Measurements from ENCODE around the gene C19orf18. TPM values are rescaled to one million over a fixed set of nuclear protein-coding genes. Genes with fewer than 3 reads are reported as not detected.

Gene C19orf18
- total and polyA plus RNA-seq, 2 of the 4 experiments (the other 2 are of a cell fraction), result 0.15 TPM; not detected in 1

DNA sequence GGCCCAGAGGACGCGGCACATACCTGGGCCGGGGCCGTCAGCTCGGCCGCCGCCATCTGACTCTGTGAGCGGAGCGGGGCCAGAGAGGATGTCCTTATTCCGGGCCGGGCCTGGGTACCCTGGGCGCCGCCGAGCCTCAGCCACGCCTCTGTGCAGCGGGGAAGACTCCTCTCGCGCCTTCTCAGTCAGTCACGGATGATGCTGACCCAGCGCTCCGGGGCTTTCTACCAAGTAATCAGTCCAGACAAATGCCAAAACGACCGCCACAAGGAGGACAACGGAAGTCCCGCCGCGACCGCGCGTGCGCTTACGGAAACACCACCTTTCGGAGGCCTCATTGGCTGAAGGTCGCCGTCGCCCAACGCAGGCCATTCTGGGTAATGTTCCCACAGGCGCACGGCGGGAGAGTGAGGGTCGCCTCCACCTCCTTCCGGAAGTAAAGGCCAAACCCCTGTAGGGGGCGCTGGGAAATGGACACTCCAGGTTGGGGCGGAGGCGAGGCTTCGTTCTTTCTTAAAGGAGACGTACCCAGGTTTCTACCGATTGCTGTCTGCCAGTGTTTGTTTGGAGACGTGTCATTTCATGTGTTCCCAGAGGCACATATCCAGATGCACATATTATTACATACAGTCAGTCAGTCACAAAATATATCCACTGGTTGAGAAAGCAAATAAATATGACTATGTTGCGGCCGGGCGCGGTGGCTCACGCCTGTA, 26.8 kb downstream of the C19orf18 start, which contains the start of gene ZNF256 (continued):
- peak; percentile 37; the same call in 1 of the 2 replicates for TF ChIP-seq POLR2A (IDR thresholded peaks at IDR 0.05; ENCODE audit: low read depth, low read length)

DNA sequence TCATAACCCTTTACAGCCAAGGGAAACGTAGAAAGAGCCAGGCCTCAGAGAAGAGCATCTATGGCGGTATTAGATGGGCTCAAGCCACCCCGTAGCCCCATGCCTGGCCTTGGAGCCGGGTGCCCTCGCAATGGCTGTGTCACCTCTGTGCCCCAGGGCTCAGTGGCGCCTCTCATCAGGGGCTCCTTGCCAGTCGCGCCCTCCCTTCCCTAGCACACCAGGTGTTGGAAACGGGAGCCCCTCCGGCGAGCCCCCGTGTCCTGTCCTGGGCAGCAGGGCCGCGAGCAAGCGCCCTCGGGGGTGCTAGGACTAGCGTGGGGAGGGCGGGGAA, 27.3 kb downstream of the C19orf18 start:
- H4K91ac ChIP-seq (ENCODE audit: insufficient read depth, low read depth, low read length), result no peak overlapping the region
- peak overlapping the region; percentile 85 for H3K4me2 ChIP-seq (ENCODE audit: low read depth, low read length)
- H3K4me1 ChIP-seq (ENCODE audit: control insufficient read depth, insufficient read depth, low read length), result peaks cover 4% of the 10 kb centered on the region; the same call in 1 of the 2 replicates
- in situ Hi-C loops (cut with MboI; ENCODE audit: low sequenced_read_pairs) (no loop called here), dilution Hi-C loops (cut with HindIII; ENCODE audit: low sequenced_read_pairs, unreplicated experiment) (no loop called here), intact Hi-C loops (cut with micrococcal nuclease) (loop anchor here (2.0 kb wide), 1 partner anchor 208 kb away; no protein-coding TSS in a partner anchor)
- H4K20me1 ChIP-seq (ENCODE audit: insufficient read depth, low read length), result no peaks in the 10 kb centered on the region
- H2AK5ac ChIP-seq (ENCODE audit: low read depth, low read length), result no peak overlapping the region
- H2AFZ ChIP-seq (replicated peaks; ENCODE audit: low read length, poor library complexity), result peak overlapping the region; percentile 96
- no peak for ATAC-seq (ENCODE audit: low read depth)
- H2BK20ac ChIP-seq (ENCODE audit: low read depth, low read length), result no peak overlapping the region
- WGBS, 2 experiments (ENCODE audit: extremely low coverage in 2 of 2, insufficient read length in 1 of 2), result 0% methylated on average over 2 of the region's 18 CpGs; no CpG with 5 or more reads in 1 of the 2 experiments
- H3K14ac ChIP-seq (replicated peaks; ENCODE audit: low read depth, low read length), result no peak overlapping the region
- 0 out of 2 replicates have a peak, but pooled peaks cover 3% of the 10 kb centered on the region for H3K9me1 ChIP-seq (ENCODE audit: insufficient read depth, low read length)
- H3K36me3 ChIP-seq (ENCODE audit: control insufficient read depth, insufficient read depth, low read length), result peaks cover 21% of the 10 kb centered on the region
- H3K18ac ChIP-seq (ENCODE audit: low read depth, low read length), result no peak overlapping the region
- peak overlapping the region; percentile 86 for H2AK9ac ChIP-seq (replicated peaks; ENCODE audit: low read depth, low read length, poor library complexity)
- BruUV-seq (replicated peaks), result no TSS peak
- TF ChIP-seq RAD21 (IDR thresholded peaks at IDR 0.05; ENCODE audit: low read length) (no peak), RCOR1 (IDR thresholded peaks at IDR 0.05; ENCODE audit: insufficient replicate concordance, low read length) (no peak), RFX5 (IDR thresholded peaks at IDR 0.05; ENCODE audit: low read depth, low read length) (no peak), SMC3 (IDR thresholded peaks at IDR 0.05; ENCODE audit: low read depth, low read length) (no peak)
- TF ChIP-seq, protein P1, sequence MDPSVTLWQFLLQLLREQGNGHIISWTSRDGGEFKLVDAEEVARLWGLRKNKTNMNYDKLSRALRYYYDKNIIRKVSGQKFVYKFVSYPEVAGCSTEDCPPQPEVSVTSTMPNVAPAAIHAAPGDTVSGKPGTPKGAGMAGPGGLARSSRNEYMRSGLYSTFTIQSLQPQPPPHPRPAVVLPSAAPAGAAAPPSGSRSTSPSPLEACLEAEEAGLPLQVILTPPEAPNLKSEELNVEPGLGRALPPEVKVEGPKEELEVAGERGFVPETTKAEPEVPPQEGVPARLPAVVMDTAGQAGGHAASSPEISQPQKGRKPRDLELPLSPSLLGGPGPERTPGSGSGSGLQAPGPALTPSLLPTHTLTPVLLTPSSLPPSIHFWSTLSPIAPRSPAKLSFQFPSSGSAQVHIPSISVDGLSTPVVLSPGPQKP (IDR thresholded peaks at IDR 0.05; ENCODE audit: borderline replicate concordance, low read depth, low read length), result no peak
- TF ChIP-seq, protein P2, sequence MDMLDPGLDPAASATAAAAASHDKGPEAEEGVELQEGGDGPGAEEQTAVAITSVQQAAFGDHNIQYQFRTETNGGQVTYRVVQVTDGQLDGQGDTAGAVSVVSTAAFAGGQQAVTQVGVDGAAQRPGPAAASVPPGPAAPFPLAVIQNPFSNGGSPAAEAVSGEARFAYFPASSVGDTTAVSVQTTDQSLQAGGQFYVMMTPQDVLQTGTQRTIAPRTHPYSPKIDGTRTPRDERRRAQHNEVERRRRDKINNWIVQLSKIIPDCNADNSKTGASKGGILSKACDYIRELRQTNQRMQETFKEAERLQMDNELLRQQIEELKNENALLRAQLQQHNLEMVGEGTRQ (IDR thresholded peaks at IDR 0.05; ENCODE audit: low read depth, low read length), result no peak
- ChIA-PET POLR2A (ENCODE audit: unreplicated experiment) (no interaction called here), CTCF (no interaction called here)
- H3K9ac ChIP-seq (ENCODE audit: low read depth, low read length), result peak overlapping the region; percentile 78
- H3K4me3 ChIP-seq (ENCODE audit: insufficient read depth, low read depth, low read length), result peak overlapping the region; percentile 83
- DNase-seq, result no peak
- H2BK120ac ChIP-seq (ENCODE audit: low read depth, low read length), result no peak overlapping the region
- H4K5ac ChIP-seq (ENCODE audit: low read depth, low read length), result no peak overlapping the region; the same call in 1 of the 2 replicates
- peak overlapping the region; percentile 43 to 78; a peak in 2 of 4 replicates for H4K8ac ChIP-seq (ENCODE audit: low read depth in 2 of 2, low read length in 2 of 2)
- H3K79me1 ChIP-seq (ENCODE audit: low read depth in 1 of 2, low read length in 2 of 2), result peaks cover 20 to 37% of the 10 kb centered on the region in 2 experiments
- no peak overlapping the region for H3K23ac ChIP-seq (ENCODE audit: low read depth, low read length)
- H3K27me3 ChIP-seq (ENCODE audit: control insufficient read depth, insufficient read depth, low read length), result no peaks in the 10 kb centered on the region
- H3K56ac ChIP-seq (ENCODE audit: extremely low read depth, insufficient read depth, low read length), result no peak overlapping the region
- H3K27ac ChIP-seq (ENCODE audit: insufficient read depth, low read length), result no peak overlapping the region; the same call in 1 of the 2 replicates
- H2BK15ac ChIP-seq (ENCODE audit: low read depth, low read length), result no peak overlapping the region
- peaks cover 38% of the 10 kb centered on the region for H3K9me3 ChIP-seq (ENCODE audit: control insufficient read depth, insufficient read depth, low read length)
- H2BK5ac ChIP-seq (ENCODE audit: low read depth, low read length, poor library complexity, severe bottlenecking), result no peak overlapping the region
- H3K4ac ChIP-seq (ENCODE audit: low read depth, low read length), result no peak overlapping the region

All from IMR-90 (cell line).